Smooth muscle cell of the umbilical artery (primary cell): Measurements from ENCODE around the gene YJEFN3. TPM values are rescaled to one million over a fixed set of nuclear protein-coding genes. Genes with fewer than 3 reads are reported as not detected.

Experiments used
- total RNA-seq: library from RNA; depleted of rRNA; stranded (reverse); fragments of >200 nt; gene quantifications from 2 replicates; pipeline ENCODE4 v1.2.3, GENCODE V29; 2014

YJEFN3 gene, protein sequence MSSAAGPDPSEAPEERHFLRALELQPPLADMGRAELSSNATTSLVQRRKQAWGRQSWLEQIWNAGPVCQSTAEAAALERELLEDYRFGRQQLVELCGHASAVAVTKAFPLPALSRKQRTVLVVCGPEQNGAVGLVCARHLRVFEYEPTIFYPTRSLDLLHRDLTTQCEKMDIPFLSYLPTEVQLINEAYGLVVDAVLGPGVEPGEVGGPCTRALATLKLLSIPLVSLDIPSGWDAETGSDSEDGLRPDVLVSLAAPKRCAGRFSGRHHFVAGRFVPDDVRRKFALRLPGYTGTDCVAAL
- 0.65 and 0.89 TPM in 2 replicates for total RNA-seq

DNA sequence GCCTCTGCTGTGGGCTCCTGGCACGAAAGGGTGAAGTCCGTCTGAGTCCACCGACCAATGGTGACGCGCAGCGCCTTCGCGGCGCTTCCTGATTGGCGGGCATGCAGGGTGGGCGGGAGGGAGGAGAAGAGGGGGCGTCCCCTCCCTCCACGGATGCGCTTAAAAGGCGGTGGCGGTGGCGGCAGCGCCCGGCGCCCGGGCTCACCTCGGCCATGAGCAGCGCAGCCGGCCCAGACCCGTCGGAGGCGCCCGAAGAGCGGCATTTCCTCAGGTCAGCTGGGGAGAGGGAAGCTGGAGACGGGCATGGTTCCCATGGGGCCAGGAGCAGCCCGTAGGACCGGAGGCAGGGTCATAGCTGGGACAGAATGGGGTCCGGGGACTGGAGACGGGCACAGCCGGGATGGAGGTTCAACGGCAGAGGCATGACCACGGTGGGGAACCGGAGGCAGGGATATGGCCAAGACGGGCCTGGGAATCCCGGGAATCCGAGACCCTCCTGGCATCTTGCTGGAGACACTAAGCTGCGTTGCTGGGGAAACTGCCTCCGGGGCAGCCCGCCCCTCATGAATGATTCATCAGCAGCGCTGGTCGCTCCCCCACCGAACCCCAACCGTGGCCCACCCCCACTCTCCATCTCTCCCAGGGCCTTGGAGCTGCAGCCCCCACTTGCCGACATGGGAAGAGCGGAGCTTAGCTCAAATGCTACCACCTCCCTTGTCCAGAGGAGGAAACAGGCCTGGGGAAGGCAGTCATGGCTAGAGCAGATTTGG is at the start of gene YJEFN3:
Gene YJEFN3, plus strand, starts transcription at position 191 of the 770 bp plus-strand sequence. Its CDS starts 22 bp downstream, at position 213.

GRCh38 chr19:19514881-19515641 is 13.7 kb upstream of the YJEFN3 start, which contains the start of gene TSSK6:
Gene TSSK6 (minus strand): TSS chr19:19515548. CDS start chr19:19515427, 121 bp downstream.

DNA sequence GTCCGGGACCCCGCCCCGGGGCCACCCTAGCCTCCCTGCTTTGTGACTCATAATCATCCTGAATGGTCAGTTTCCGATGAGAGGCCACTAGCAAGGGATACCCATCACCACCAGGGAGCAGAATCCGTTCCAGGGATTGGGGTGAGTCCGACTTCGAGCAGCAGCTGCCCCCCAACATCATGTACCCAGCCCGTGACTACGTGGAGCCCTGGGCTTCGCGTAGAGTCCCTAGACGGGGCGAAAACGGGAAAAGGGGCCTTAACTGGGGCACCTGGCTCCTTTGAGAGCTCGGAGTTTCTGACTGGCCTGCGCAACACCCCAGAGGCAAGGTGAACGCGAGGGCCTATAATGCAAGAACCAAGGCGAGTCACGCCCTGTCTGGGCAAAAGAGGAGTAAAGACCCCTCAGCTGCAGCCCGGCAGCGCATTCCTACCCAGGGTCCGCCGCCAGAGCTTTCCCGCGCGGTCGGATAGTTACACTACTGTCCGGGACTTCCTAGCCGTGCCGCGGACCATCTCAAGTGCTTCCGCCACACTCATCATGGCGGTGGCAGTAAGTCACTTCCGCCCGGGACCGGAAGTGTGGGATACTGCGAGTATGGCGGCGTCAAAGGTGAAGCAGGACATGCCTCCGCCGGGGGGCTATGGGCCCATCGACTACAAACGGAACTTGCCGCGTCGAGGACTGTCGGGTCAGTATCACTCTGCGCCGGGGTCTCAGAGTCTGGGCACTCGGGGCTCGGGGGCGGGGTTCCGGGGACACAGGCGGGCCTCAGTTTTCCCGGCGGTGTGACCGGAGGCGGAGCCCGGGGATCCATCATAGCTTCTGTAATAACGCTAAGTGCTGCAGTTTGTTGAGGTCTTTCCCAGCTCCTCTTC is 12.8 kb upstream of the YJEFN3 start, which contains the start of gene NDUFA13:
Gene NDUFA13, plus strand, starts transcription at position 584 of the 878 bp plus-strand sequence. Its CDS starts 14 bp downstream, at position 598.

DNA sequence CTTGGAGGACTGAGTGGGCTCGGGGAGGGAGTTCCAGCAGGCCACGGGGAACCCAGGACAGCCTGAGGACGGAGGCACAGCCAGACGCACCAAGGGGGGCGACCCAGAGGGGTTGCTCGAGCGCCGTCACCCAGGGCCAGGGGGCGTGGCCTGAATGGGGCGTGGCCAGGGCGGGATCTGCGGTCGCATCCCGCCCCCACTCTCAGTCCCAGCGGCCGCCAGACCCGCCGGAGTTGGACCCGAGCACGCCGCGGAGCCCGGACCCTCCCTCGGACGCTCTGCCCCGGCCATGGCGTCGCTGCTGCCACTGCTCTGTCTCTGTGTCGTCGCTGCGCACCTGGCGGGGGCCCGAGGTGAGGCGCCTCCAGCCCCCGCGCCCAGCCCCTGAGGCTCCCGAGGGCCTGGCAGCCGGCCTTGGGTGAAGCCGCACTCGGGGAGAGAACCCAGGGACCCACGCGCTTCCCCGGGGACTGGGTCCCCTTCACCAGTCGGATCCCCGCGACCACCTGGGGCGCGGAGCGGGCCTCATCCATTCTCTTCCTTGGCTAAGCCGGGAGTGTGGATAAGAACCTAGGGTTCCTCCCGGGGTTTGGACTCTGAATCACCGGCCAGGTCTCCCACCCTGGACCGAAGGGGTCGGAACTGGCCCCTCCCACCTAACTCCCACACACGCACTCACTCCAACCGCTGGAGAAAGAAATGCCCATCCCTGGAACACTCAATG is 9.5 kb downstream of the YJEFN3 start, which contains the start of gene CILP2:
Gene CILP2, plus strand, starts transcription at position 205 of the 724 bp plus-strand sequence. Its CDS starts 85 bp downstream, at position 290.

Other genes starting within 250 kb of the YJEFN3 start
- gene SUGP1, start 208.4 kb upstream of the YJEFN3 start, total RNA-seq, result 15.4 and 18.6 TPM in 2 replicates
- 28.8 and 38.9 TPM in 2 replicates for gene MAU2, start 208.1 kb upstream of the YJEFN3 start, total RNA-seq
- 33.3 and 102 TPM in 2 replicates for gene GATAD2A, start 123.2 kb upstream of the YJEFN3 start, total RNA-seq
- gene TSSK6, start 13.4 kb upstream of the YJEFN3 start, total RNA-seq, result 1.2 and 2.1 TPM in 2 replicates
- 87.4 and 119 TPM in 2 replicates for gene NDUFA13, start 12.7 kb upstream of the YJEFN3 start, total RNA-seq
- gene CILP2, start 9.4 kb downstream of the YJEFN3 start, total RNA-seq, result 0.30 and 0.69 TPM in 2 replicates
- 0.55 and 1.2 TPM in 2 replicates for gene PBX4, start 89.8 kb downstream of the YJEFN3 start, total RNA-seq
- 0.89 and 1.6 TPM in 2 replicates for gene LPAR2, start 99.3 kb downstream of the YJEFN3 start, total RNA-seq
- 5.9 and 10.3 TPM in 2 replicates for gene GMIP, start 114.7 kb downstream of the YJEFN3 start, total RNA-seq
- 77.4 and 94.7 TPM in 2 replicates for gene ATP13A1, start 134.8 kb downstream of the YJEFN3 start, total RNA-seq
- 3.9 and 5.2 TPM in 2 replicates for gene ZNF101, start 139.9 kb downstream of the YJEFN3 start, total RNA-seq
- 5.5 and 8.3 TPM in 2 replicates for gene ZNF14, start 204.2 kb downstream of the YJEFN3 start, total RNA-seq